Suprapubic skin (tissue), 4 donors: Measurements from ENCODE around the gene CILP2. TPM values are rescaled to one million over a fixed set of nuclear protein-coding genes. Genes with fewer than 3 reads are reported as not detected.

ENCODE experiments used
- DNase-seq, 2 donors: peaks; one replicate each; pipeline ENCODE4 v3.0.0-alpha.2; 2019; ENCODE audit warnings: low spot score in 2 of 2
- H3K27ac ChIP-seq: fragments of 200-600 bp; sonication (generic); one replicate; pipeline ENCODE4 v1.5.1; 2019
- H3K27me3 ChIP-seq: fragments of 200-600 bp; sonication (generic); one replicate; pipeline ENCODE4 v1.5.1; 2019
- H3K36me3 ChIP-seq: fragments of 200-600 bp; sonication (generic); one replicate; pipeline ENCODE4 v1.5.1; 2019
- H3K4me1 ChIP-seq: fragments of 200-600 bp; sonication (generic); one replicate; pipeline ENCODE4 v1.5.1; 2019
- H3K4me3 ChIP-seq: fragments of 200-600 bp; sonication (generic); one replicate; pipeline ENCODE4 v1.5.1; 2019; ENCODE audit warnings: mild to moderate bottlenecking
- H3K9me3 ChIP-seq: fragments of 200-600 bp; sonication (generic); one replicate; pipeline ENCODE4 v1.5.1; 2019
- CTCF ChIP-seq, 2 donors: fragments of 200-600 bp in 1 of 2; fragments of 450-650 bp in 1 of 2; sonication (generic) in 1 of 2; IDR thresholded peaks; one replicate each; pipeline ENCODE4 v1.5.1; 2016 to 2019; ENCODE audit warnings: antibody characterized with exemption in 2 of 2, mild to moderate bottlenecking in 1 of 2, moderate library complexity in 1 of 2
- EP300 ChIP-seq: sonication (generic); formaldehyde crosslinking; IDR thresholded peaks from one replicate; pipeline ENCODE4 v1.6.1; 2017; ENCODE audit warnings: antibody characterized with exemption
- POLR2A ChIP-seq, 2 donors: fragments of 450-650 bp; IDR thresholded peaks; one replicate each; pipeline ENCODE4 v1.6.1; 2017; ENCODE audit warnings: antibody characterized with exemption in 2 of 2, mild to moderate bottlenecking in 2 of 2, moderate library complexity in 2 of 2
- POLR2AphosphoS5 ChIP-seq, 3 donors: sonication (generic); formaldehyde crosslinking; IDR thresholded peaks; one replicate each; pipeline ENCODE4 v1.6.1; 2017; ENCODE audit warnings: antibody characterized with exemption in 3 of 3
- WGBS: methylation state at CpG from one replicate; pipeline ENCODE4 v1.1.5; 2018; 5-methylcytosine and 5-hydroxymethylcytosine counted together
- total RNA-seq, 4 donors: library from RNA; depleted of rRNA; stranded (reverse); fragments of >200 nt; gene quantifications; one replicate each; pipeline ENCODE4 v1.1.0, GENCODE V29; 2016

Gene CILP2
- total RNA-seq, 4 donors from 2014 or later, result 0.15 to 0.44 (median 0.21) TPM

GRCh38 chr19:19558636-19559035 lies 20.6 kb downstream of the CILP2 start:
- no peak for TF ChIP-seq POLR2A (IDR thresholded peaks at IDR 0.05)
- TF ChIP-seq EP300, result no peak
- no peak for TF ChIP-seq CTCF (IDR thresholded peaks at IDR 0.05)
- TF ChIP-seq POLR2AphosphoS5 (IDR thresholded peaks at IDR 0.05), result no peak
- WGBS, result 92% methylated on average over 16 of the region's 16 CpGs
- H3K27ac ChIP-seq, result no peak overlapping the region
- no peak for DNase-seq
- no peak overlapping the region for H3K4me3 ChIP-seq
- H3K4me1 ChIP-seq, result no peaks in the 10 kb centered on the region
- H3K36me3 ChIP-seq, result no peaks in the 10 kb centered on the region
- no peaks in the 10 kb centered on the region for H3K9me3 ChIP-seq
- H3K27me3 ChIP-seq, result no peaks in the 10 kb centered on the region

DNA sequence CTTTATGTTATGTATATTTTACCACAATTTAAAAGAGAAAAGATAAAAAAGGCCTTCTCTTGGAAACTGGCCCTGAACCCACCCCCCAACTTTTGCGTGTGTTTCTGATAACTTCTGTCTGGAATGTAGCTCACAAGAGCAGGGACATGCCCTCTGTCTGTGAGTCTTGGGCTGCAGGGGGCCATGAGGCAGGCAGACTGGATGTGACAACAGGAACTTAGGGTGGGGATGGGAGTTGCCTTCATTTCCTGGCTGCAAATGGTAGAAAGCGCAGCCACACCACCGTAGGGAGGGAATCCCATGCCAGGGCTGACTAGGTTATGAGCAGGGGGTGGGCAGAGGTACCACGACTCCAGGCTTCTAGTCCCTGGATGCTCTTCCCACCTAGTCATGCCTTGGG lies 21.9 kb downstream of the CILP2 start:
- no peaks in the 10 kb centered on the region for H3K27me3 ChIP-seq
- TF ChIP-seq POLR2A (IDR thresholded peaks at IDR 0.05), result no peak
- no peak for TF ChIP-seq CTCF (IDR thresholded peaks at IDR 0.05)
- no peak for TF ChIP-seq POLR2AphosphoS5 (IDR thresholded peaks at IDR 0.05)
- no peak for TF ChIP-seq EP300
- WGBS, result 61% methylated on average over 4 of the region's 4 CpGs
- no peak overlapping the region for H3K27ac ChIP-seq
- no peak for DNase-seq
- H3K4me3 ChIP-seq, result no peak overlapping the region
- H3K4me1 ChIP-seq, result no peaks in the 10 kb centered on the region
- H3K9me3 ChIP-seq, result no peaks in the 10 kb centered on the region
- no peaks in the 10 kb centered on the region for H3K36me3 ChIP-seq

DNA sequence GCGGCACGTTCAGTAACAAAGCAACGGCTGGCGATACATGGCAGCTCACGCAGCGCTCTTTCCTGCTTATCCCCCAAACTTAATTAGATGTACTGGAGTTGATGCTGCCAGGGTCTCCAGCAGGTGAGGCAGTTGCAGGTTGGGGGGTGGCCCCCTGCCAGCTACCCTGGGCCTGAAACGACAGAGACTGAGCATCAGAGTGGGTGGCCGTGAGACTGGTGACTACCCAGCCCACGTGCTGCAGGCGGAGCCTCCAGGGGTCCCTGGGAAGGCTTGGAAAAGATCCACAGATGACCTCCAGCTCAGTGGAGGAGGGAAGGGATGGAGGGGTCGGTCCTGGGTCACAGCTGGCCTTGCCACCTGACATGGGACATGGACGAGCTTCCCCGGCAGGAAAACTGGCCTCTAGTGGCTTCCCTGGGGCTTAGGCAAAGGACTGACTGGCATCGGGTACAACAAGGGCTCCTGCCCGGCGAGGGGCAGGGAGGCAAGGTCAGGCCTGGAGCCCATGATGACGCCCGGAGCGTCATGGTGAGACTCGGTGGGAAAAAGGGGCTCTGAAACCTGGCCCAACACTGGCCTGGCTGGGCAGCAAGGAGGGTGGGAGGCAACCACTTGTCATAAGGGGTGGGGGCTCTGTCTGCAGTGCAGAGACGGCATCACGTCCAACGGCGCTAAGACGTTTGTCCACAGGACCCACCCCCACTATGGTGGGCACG lies 24.0 kb downstream of the CILP2 start:
- H3K4me3 ChIP-seq, result no peak overlapping the region
- TF ChIP-seq POLR2A (IDR thresholded peaks at IDR 0.05) (no peak), EP300 (no peak), CTCF (IDR thresholded peaks at IDR 0.05) (no peak), POLR2AphosphoS5 (IDR thresholded peaks at IDR 0.05) (no peak)
- H3K9me3 ChIP-seq, result no peaks in the 10 kb centered on the region
- H3K36me3 ChIP-seq, result no peaks in the 10 kb centered on the region
- H3K27me3 ChIP-seq, result no peaks in the 10 kb centered on the region
- 88% methylated on average over 16 of the region's 26 CpGs for WGBS
- DNase-seq, result no peak
- no peaks in the 10 kb centered on the region for H3K4me1 ChIP-seq
- H3K27ac ChIP-seq, result no peak overlapping the region

DNA sequence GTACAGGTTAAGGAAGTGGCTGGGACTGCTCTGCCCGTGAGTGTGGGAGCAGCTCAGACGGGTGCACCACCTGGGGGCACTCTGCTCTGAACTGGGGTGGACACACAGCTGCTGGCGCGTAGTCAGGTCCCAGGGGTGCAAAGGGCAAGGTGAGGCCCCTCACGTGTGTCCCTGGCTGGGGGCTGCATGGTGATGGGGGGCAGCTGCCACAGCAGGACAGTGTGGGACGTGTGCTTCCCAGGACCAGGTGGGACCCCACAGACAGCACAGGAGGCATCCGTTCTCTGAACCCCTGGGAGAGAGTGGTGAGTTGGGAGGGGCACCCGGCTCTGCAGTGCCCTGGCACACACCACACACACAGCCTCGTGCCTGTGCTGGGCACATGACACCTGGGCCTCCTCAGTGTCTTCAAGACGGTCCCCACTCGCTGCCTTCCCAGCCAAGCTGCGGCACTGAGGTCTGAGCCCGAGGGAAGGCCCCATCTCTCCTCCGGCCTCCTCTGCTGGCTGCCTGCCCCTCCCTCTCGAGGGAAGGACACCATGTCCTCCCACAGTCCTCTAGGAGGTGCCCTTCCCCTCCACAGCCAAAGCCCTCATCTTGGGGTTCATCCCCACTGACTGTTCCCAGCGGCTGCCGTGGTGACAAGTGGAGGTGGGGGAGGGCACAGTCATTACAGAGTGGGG lies 24.7 kb downstream of the CILP2 start:
- no peaks in the 10 kb centered on the region for H3K4me1 ChIP-seq
- no peak overlapping the region for H3K4me3 ChIP-seq
- WGBS, result 79% methylated on average over 9 of the region's 17 CpGs
- no peaks in the 10 kb centered on the region for H3K36me3 ChIP-seq
- no peak overlapping the region for H3K27ac ChIP-seq
- H3K9me3 ChIP-seq, result no peaks in the 10 kb centered on the region
- DNase-seq, result no peak
- TF ChIP-seq POLR2AphosphoS5 (IDR thresholded peaks at IDR 0.05) (no peak), EP300 (no peak), POLR2A (IDR thresholded peaks at IDR 0.05) (no peak), CTCF (IDR thresholded peaks at IDR 0.05) (no peak)
- no peaks in the 10 kb centered on the region for H3K27me3 ChIP-seq

DNA sequence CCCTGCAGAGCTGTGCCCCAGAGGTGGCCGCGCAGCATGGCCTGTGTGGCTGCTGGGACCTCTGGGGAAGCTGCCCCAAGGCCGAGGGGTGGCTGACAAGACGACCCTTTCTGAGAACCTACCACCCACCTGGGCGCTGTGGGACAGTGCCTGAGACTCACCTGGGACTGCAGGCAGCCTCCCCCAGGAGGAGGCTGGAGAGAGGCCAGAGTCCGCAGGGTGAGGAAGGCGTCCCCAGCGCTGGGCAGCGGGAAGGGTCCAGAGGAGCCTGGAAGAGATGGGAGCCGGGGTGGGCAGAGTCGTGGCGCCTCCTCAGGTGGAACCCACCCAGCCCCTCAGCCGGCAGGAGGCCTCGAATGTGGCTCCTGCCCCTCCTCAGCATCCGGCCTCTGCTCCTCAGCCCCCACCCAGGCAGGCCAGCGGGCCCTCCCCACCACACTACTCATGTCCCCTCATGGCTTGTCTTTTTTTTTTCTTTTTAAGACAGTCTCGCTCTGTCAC lies 25.3 kb downstream of the CILP2 start:
- H3K27ac ChIP-seq, result no peak overlapping the region
- H3K36me3 ChIP-seq, result no peaks in the 10 kb centered on the region
- H3K4me1 ChIP-seq, result no peaks in the 10 kb centered on the region
- WGBS, result 91% methylated on average over 9 of the region's 17 CpGs
- no peak for DNase-seq
- H3K9me3 ChIP-seq, result no peaks in the 10 kb centered on the region
- TF ChIP-seq POLR2AphosphoS5 (IDR thresholded peaks at IDR 0.05) (no peak), CTCF (IDR thresholded peaks at IDR 0.05) (no peak), EP300 (no peak), POLR2A (IDR thresholded peaks at IDR 0.05) (no peak)
- no peaks in the 10 kb centered on the region for H3K27me3 ChIP-seq
- H3K4me3 ChIP-seq, result no peak overlapping the region
